CD8-positive, alpha-beta memory T cell (primary cell): ENCODE measurements around the gene MLF2. TPM values are rescaled to one million over a fixed set of nuclear protein-coding genes. Genes with fewer than 3 reads are reported as not detected.

Source experiments
- CTCF ChIA-PET: fragments of 350-600 bp; sonication (Branson Sonifier 250); formaldehyde crosslinking; loops from one replicate; lab custom pipeline; 2021; ENCODE audit warnings: antibody characterized with exemption; lab: Charles Lee
- POLR2A ChIA-PET: fragments of 350-600 bp; sonication (Branson Sonifier 250); formaldehyde crosslinking; loops from one replicate; lab custom pipeline; 2021; ENCODE audit warnings: antibody characterized with exemption; lab: Charles Lee
- DNase-seq, 5 donors: peaks; one replicate each; pipeline versions ENCODE4 v3.0.0 to v3.0.0-alpha.2; 2020 to 2022; ENCODE audit warnings: mixed read lengths in 1 of 5
- H3K27ac ChIP-seq: one replicate; pipeline ENCODE4 v1.7.0; 2013; ENCODE audit warnings: low read depth, mild to moderate bottlenecking, low read length, moderate library complexity
- H3K27me3 ChIP-seq: 2 replicates; pipeline ENCODE4 v1.7.0; 2013; ENCODE audit warnings: low read length, mild to moderate bottlenecking; ENCODE audit not compliant: insufficient read depth, poor library complexity, severe bottlenecking
- H3K36me3 ChIP-seq: 2 replicates; pipeline ENCODE4 v1.7.0; 2013; ENCODE audit warnings: mild to moderate bottlenecking, low read length, moderate library complexity; ENCODE audit not compliant: insufficient read depth
- H3K4me1 ChIP-seq: 2 replicates; pipeline ENCODE4 v1.7.0; 2013; ENCODE audit warnings: mild to moderate bottlenecking, low read length, moderate library complexity; ENCODE audit not compliant: insufficient read depth
- H3K4me3 ChIP-seq: 2 replicates; pipeline ENCODE4 v1.7.0; 2013; ENCODE audit warnings: mild to moderate bottlenecking, low read length
- H3K9me3 ChIP-seq: 2 replicates; pipeline ENCODE4 v1.7.0; 2013; ENCODE audit warnings: mild to moderate bottlenecking, low read length
- H3K27ac Mint-ChIP-seq, 8 donors: one replicate each; pipeline ENCODE4 v1.8.0; 2020 to 2021; ENCODE audit warnings: mixed read lengths in 8 of 8, mild to moderate bottlenecking in 6 of 8, inconsistent platforms in 3 of 8, moderate library complexity in 3 of 8
- H3K27me3 Mint-ChIP-seq, 2 donors: one replicate each; pipeline ENCODE4 v1.8.0; 2020 to 2021; ENCODE audit warnings: mixed read lengths in 2 of 2, mild to moderate bottlenecking in 1 of 2, moderate library complexity in 1 of 2
- H3K36me3 Mint-ChIP-seq, 3 donors: one replicate each; pipeline ENCODE4 v1.8.0; 2020 to 2021; ENCODE audit warnings: mixed read lengths in 3 of 3, inconsistent platforms in 1 of 3, mild to moderate bottlenecking in 1 of 3
- H3K4me1 Mint-ChIP-seq, 3 donors: one replicate each; pipeline ENCODE4 v1.8.0; 2020 to 2021; ENCODE audit warnings: mixed read lengths in 3 of 3, inconsistent platforms in 1 of 3, mild to moderate bottlenecking in 1 of 3
- H3K4me3 Mint-ChIP-seq, 7 donors: one replicate each; pipeline ENCODE4 v1.8.0; 2020 to 2021; ENCODE audit warnings: mixed read lengths in 7 of 7, mild to moderate bottlenecking in 6 of 7, moderate library complexity in 4 of 7, inconsistent platforms in 2 of 7
- H3K9me3 Mint-ChIP-seq, 5 donors: one replicate each; pipeline ENCODE4 v1.8.0; 2020 to 2022; ENCODE audit warnings: mixed read lengths in 5 of 5, mild to moderate bottlenecking in 3 of 5, moderate library complexity in 2 of 5, inconsistent platforms in 1 of 5
- polyA plus RNA-seq: library from polyadenylated mRNA; unstranded; fragments of 300-500 nt; fragmentation: Illumina TruSeq; gene quantifications from one replicate; pipeline ENCODE4 v1.2.3, GENCODE V29; 2021
- total RNA-seq, 2 experiments: library from RNA; stranded (reverse); gene quantifications; one replicate each; pipeline ENCODE4 v1.2.3, GENCODE V29; 2021

The MLF2 gene, protein sequence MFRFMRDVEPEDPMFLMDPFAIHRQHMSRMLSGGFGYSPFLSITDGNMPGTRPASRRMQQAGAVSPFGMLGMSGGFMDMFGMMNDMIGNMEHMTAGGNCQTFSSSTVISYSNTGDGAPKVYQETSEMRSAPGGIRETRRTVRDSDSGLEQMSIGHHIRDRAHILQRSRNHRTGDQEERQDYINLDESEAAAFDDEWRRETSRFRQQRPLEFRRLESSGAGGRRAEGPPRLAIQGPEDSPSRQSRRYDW
- total RNA-seq, result 100 to 1,000 TPM; 141 to 146 TPM
- polyA plus RNA-seq, result 141 TPM

DNA sequence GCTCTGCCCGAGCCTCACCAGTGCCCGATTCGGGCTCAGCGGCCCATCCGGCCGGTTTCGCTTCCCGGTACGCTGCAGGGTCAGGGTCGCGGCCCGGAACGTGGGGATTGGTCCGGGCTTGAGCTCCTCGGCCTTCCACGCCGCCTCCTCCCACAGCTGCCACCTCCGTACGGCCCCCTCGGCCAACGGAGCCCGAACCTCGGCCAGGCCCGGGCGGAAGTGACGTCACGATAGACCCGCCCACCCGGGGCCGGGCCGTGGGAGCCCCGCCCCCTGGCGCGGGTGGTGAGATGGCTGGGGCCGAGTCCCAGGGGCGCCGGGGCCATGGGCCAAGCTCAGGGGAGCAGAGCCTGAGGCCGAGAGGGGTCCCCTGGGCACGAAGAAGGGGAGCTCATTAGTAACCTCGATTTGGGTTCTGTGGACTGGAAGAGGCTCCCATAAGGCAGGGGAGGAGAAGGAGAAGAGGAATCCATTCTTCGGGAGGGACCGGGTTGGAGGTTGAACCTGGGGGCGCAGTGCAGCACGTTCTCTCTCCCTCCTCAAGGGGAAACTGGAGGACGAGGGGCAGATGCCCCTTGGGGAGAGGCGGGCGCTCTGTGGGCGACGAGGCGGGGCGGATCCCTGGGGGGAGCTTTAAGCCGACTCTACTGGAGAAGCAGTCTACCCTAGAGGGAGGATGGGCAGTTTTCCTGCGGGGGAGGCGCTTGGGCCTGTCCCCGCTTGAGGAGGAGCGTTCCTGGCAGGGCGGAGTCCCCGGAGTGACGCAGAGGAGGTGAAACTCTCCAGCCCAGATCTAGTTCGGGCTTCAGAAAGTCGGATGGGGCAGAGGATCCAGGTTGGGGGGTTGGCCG lies at the start of gene MLF2:
Gene MLF2 (minus strand): TSS at position 221 of the 851 bp plus-strand sequence. CDS start 807 bp downstream, outside the sequence.
- peaks cover 15% of the 10 kb centered on the region for H3K36me3 ChIP-seq
- peak within 1 kb of the TSS; percentile 96 to 99 (median 97) for H3K4me3 Mint-ChIP-seq
- H3K4me1 ChIP-seq, result peaks cover 22% of the 10 kb centered on the region
- H3K4me1 Mint-ChIP-seq, result peaks cover 24 to 30% (median 29%) of the 10 kb centered on the region in 3 donors
- POLR2A ChIA-PET, result interaction anchor here (1.0 to 3.5 kb wide), 13 partner anchors 13 to 265 kb away, joined by 3 to 25 read pairs (median 5); partner anchors contain the start of genes CDCA3, COPS7A, LAG3 and LPCAT3
- H3K9me3 Mint-ChIP-seq, result no peaks in the 10 kb centered on the region
- CTCF ChIA-PET, result interaction anchor here (0.7 to 7.4 kb wide), 37 partner anchors 9 to 279 kb away, joined by 3 to 162 read pairs (median 4); partner anchors contain the start of genes CDCA3, COPS7A, GPR162 and LAG3
- H3K36me3 Mint-ChIP-seq, result peaks cover 0 to 48% (median 7%) of the 10 kb centered on the region in 3 donors
- DNase-seq, result peak; percentile 96 to 98 (median 97)
- H3K4me3 ChIP-seq, result peak within 1 kb of the TSS; percentile 99
- no peaks in the 10 kb centered on the region for H3K27me3 ChIP-seq
- H3K27me3 Mint-ChIP-seq, result no peaks in the 10 kb centered on the region
- H3K27ac ChIP-seq, result peak within 1 kb of the TSS; percentile 98
- peak within 1 kb of the TSS; percentile 98 to 100 (median 99) for H3K27ac Mint-ChIP-seq
- no peaks in the 10 kb centered on the region for H3K9me3 ChIP-seq

DNA sequence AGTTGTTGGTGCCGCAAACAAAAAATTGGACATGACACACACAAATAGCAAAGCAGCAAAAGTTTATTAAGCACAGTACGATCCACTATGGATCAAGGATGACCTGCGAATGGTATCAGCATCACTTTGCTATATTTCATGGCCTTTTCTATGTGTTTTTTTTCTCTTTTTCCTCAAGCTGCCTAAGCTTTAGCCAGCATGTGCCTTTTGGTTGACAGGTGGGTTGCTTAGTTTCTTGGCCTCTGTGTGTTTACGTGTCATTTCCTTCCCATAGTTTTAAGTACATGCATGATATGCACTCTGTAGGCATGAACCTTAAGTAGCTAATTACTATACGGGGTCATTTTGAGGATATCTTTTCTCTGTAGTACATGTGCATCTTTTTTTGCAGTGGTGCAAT lies 46.2 kb upstream of the MLF2 start:
- no peaks in the 10 kb centered on the region for H3K4me1 ChIP-seq
- no peaks in the 10 kb centered on the region for H3K27me3 ChIP-seq
- DNase-seq, result no peak
- no peak overlapping the region for H3K27ac Mint-ChIP-seq
- ChIA-PET POLR2A (no interaction called here), CTCF (interaction anchor here (1.3 kb wide), 1 partner anchor 32 kb away, joined by 3 read pairs; no protein-coding TSS in a partner anchor)
- H3K27me3 Mint-ChIP-seq, result peaks cover 18 to 23% of the 10 kb centered on the region in 2 donors
- peaks cover 3% of the 10 kb centered on the region for H3K36me3 ChIP-seq
- no peak overlapping the region for H3K4me3 ChIP-seq
- no peak overlapping the region for H3K27ac ChIP-seq
- no peaks in the 10 kb centered on the region for H3K9me3 Mint-ChIP-seq
- no peak overlapping the region for H3K4me3 Mint-ChIP-seq
- H3K9me3 ChIP-seq, result no peaks in the 10 kb centered on the region
- H3K4me1 Mint-ChIP-seq, result no peaks in the 10 kb centered on the region
- H3K36me3 Mint-ChIP-seq, result no peaks in the 10 kb centered on the region

- no peak for DNase-seq
- Mint-ChIP-seq H3K4me3 (no peak overlapping the region), H3K4me1 (peaks cover 10 to 18% (median 11%) of the 10 kb centered on the region in 3 donors), H3K27ac (peak overlapping the region in 2 of 8 donors; percentile 17 to 33), H3K9me3 (no peaks in the 10 kb centered on the region), H3K36me3 (no peaks in the 10 kb centered on the region), H3K27me3 (peaks cover 19 to 26% of the 10 kb centered on the region in 2 donors)
- POLR2A ChIA-PET, result no interaction called here
- CTCF ChIA-PET, result interaction anchor here (1.3 kb wide), 1 partner anchor 38 kb away, joined by 4 read pairs; no protein-coding TSS in a partner anchor
- Histone ChIP-seq H3K27me3 (no peaks in the 10 kb centered on the region), H3K27ac (no peak overlapping the region), H3K4me1 (peaks cover 7% of the 10 kb centered on the region), H3K36me3 (peaks cover 3% of the 10 kb centered on the region), H3K4me3 (no peak overlapping the region), H3K9me3 (no peaks in the 10 kb centered on the region)
These were observed 43.6 kb upstream of the MLF2 start for GRCh38 chr12:6796576-6796975.

DNA sequence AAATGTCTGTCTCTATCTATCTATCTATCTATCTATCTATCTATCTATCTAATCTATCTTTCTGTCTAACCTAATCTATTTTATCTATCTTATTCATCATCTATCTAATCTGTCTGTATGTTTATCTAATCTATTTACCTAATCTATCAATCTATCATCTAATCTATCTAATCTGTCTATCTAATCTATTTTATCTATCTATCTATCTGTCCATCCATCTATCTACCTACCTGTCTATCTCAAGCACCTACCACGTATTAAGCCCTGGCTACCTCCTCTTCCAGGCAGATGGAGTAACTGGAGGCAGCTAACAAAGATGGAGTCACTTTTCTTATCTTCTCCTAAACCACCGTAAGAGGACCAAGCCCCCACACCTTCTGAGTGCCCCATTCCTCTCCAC lies 42.1 kb upstream of the MLF2 start:
- Mint-ChIP-seq H3K27me3 (peaks cover 18 to 26% of the 10 kb centered on the region in 2 donors), H3K9me3 (no peaks in the 10 kb centered on the region), H3K4me3 (no peak overlapping the region), H3K36me3 (no peaks in the 10 kb centered on the region), H3K27ac (no peak overlapping the region), H3K4me1 (peaks cover 10 to 18% (median 11%) of the 10 kb centered on the region in 3 donors)
- Histone ChIP-seq H3K36me3 (peaks cover 3% of the 10 kb centered on the region), H3K4me1 (peaks cover 9% of the 10 kb centered on the region), H3K4me3 (no peak overlapping the region), H3K27me3 (no peaks in the 10 kb centered on the region), H3K9me3 (no peaks in the 10 kb centered on the region), H3K27ac (no peak overlapping the region)
- POLR2A ChIA-PET, result interaction anchor here (0.6 to 0.7 kb wide), 2 partner anchors 30 to 407 kb away, joined by 5 to 8 read pairs; no protein-coding TSS in a partner anchor
- DNase-seq, result no peak
- CTCF ChIA-PET, result no interaction called here

- peak in 1 of 5 donors; percentile 63 for DNase-seq
- Histone ChIP-seq H3K4me3 (peak overlapping the region; percentile 42), H3K4me1 (peaks cover 19% of the 10 kb centered on the region), H3K27me3 (no peaks in the 10 kb centered on the region), H3K9me3 (no peaks in the 10 kb centered on the region), H3K36me3 (peaks cover 3% of the 10 kb centered on the region), H3K27ac (no peak overlapping the region)
- ChIA-PET POLR2A (interaction anchor here (0.6 to 1.4 kb wide), 2 partner anchors 40 to 120 kb away, joined by 3 to 6 read pairs; partner anchors contain the start of gene MLF2), CTCF (interaction anchor here (1.0 to 2.5 kb wide), 8 partner anchors 11 to 58 kb away, joined by 3 to 11 read pairs (median 4); no protein-coding TSS in a partner anchor)
- Mint-ChIP-seq H3K4me3 (peak overlapping the region in 1 of 7 donors; percentile 68), H3K9me3 (no peaks in the 10 kb centered on the region), H3K27me3 (peaks cover 9 to 26% of the 10 kb centered on the region in 2 donors), H3K4me1 (peaks cover 10 to 18% (median 11%) of the 10 kb centered on the region in 3 donors), H3K36me3 (no peaks in the 10 kb centered on the region), H3K27ac (peak overlapping the region in 1 of 8 donors; percentile 44)
These were observed 39.7 kb upstream of the MLF2 start for GRCh38 chr12:6792522-6793201.

DNA sequence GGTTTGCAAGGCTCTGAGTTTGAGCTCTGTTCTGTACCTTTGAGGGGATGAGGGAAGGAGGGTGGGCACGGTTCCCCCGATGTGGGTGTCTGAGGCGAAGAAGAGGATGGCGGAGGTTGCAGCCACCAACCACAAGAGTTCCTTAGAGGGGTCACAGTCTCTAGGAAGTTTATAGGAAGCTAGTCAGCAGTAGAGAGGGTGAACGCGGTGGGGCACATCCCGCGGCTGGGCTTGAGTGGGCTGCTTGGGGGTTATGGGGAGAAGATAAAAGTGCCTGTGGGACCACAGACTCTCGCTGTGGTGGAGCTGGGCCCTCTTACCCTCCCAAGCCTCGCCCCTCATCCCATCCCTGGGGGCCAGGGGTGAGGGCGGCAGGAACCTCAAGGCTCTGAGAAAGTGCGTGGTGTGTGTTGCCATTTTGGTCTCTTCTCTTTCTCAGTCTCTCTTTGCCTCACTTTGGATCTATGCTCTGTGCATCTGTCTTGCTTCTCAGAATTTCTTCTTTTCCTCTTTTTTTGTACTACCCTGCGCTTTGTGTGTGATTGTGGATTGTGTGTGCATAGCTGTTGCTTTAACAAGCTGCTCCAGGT lies 39.1 kb upstream of the MLF2 start:
- Mint-ChIP-seq H3K4me3 (no peak overlapping the region), H3K36me3 (no peaks in the 10 kb centered on the region), H3K27ac (peak overlapping the region in 1 of 8 donors; percentile 85), H3K27me3 (peaks cover 7 to 26% of the 10 kb centered on the region in 2 donors), H3K9me3 (no peaks in the 10 kb centered on the region), H3K4me1 (peaks cover 11 to 19% (median 12%) of the 10 kb centered on the region in 3 donors)
- Histone ChIP-seq H3K4me1 (peaks cover 25% of the 10 kb centered on the region), H3K27ac (no peak overlapping the region), H3K4me3 (peak overlapping the region; percentile 42), H3K9me3 (no peaks in the 10 kb centered on the region), H3K27me3 (no peaks in the 10 kb centered on the region), H3K36me3 (peaks cover 3% of the 10 kb centered on the region)
- POLR2A ChIA-PET, result interaction anchor here (1.4 kb wide), 1 partner anchor 39 kb away, joined by 3 read pairs; the partner anchor contains the start of gene MLF2
- DNase-seq, result no peak
- CTCF ChIA-PET, result interaction anchor here (1.0 to 2.5 kb wide), 5 partner anchors 10 to 38 kb away, joined by 4 to 11 read pairs (median 4); no protein-coding TSS in a partner anchor
